HG03575 (cell line): ENCODE data around the gene ESR2.

Experiments
- ATAC-seq: cut with Tn5 transposase; IDR thresholded peaks from one replicate; pipeline ENCODE4 v1.9.1; 2021; ENCODE audit not compliant: unreplicated experiment, insufficient number of reproducible peaks, low FRiP score; ENCODE audit errors: extremely low read depth

The ESR2 gene

DNA sequence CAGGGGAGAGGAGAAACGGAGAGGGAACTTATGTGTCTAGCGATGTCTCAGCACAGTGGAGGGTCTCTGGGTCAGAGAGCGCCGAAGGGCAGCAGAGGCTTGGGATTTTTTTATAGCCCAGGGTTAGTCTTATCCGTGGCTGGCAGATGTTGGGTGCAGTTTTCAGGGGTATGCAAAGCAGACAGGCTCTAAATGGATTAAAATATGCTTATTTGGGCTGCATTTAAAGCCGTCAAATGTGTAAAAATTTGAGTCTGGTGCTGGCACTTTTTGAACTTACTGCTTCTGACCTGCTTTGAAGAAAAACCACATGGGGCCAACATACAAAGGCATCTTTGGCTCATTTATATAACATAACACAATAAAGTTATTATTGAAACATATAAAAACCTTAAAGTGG lies 178.8 kb downstream of the ESR2 start:
- ATAC-seq: no peak

DNA sequence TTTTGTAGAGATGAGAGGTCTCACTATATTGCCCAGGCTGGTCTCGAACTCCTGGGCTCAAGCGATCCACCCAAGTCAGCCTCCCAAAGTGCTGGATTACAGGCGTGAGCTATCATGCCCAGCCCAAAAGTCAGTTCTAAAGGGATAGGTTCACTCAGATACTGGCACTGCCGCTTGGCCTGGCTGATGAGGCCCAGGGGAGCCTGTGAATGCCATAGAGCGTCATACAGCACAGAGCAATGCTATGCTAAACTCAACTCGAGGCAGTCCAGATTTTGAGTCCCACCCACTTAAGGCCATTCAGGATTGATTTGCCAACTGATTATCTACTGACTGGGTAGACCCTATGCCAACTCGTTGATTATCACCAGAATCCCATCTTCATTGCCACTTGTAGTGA lies 179.4 kb downstream of the ESR2 start:
- no peak for ATAC-seq

- ATAC-seq: no peak
Measured at GRCh38 chr14:64114166-64114565, 180.0 kb downstream of the ESR2 start.

DNA sequence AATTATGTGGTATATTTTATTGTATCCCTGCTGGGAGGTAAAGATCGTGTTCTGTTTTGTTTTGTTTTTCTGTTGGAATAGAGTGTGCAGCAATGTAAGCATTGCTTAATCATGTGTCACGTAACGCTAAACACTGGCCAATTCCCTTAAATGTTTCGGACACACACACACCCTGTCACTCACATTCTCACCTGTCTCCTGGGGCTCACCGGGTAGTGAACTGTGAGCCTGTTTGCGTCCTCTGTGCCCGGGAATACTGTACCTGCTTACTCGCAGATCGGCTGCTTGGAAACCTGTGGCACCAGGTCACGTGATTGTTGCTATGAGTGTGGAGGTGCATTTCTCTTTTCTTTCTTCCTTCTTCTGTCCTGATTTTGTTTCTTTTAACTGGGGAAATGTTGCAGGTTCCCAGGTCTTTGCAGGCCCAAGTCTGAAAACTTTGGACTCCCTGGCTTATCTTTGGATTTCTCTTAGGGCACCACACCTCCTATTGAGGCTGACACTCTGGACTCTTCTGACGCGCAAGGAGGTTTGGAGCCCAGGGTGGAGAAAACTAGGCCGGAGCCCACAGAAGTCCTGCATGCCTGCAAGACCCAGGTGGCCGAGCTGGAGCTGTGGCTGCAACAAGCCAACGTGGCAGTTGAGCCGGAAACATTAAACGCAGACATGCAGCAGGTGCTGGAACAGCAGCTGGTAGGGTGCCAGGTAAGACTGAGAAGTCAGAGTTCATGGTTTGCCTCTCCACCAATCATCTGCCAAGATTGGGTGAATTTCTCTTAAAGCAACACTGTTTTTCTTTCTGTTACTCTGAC lies 181.1 kb downstream of the ESR2 start:
- no peak for ATAC-seq

DNA sequence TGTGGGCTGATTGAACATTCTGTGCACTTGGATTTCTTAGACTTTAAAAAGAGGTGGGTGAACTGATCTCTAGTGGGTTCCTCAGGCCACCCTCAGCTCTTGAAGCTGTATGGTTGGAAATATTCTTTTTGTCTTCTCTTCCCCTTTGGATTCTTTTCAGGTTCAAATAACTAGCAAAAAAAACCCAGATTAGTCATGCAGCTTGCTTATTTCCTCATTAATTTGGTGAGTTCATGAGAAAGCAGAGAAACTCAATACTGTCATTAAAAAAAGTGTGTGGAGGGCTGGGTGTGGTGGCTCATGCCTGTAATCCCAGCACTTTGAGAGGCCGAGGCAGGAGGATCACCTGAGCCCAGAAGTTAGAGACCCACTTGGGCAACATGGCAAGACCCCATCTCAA lies 183.4 kb downstream of the ESR2 start:
- ATAC-seq: no peak

DNA sequence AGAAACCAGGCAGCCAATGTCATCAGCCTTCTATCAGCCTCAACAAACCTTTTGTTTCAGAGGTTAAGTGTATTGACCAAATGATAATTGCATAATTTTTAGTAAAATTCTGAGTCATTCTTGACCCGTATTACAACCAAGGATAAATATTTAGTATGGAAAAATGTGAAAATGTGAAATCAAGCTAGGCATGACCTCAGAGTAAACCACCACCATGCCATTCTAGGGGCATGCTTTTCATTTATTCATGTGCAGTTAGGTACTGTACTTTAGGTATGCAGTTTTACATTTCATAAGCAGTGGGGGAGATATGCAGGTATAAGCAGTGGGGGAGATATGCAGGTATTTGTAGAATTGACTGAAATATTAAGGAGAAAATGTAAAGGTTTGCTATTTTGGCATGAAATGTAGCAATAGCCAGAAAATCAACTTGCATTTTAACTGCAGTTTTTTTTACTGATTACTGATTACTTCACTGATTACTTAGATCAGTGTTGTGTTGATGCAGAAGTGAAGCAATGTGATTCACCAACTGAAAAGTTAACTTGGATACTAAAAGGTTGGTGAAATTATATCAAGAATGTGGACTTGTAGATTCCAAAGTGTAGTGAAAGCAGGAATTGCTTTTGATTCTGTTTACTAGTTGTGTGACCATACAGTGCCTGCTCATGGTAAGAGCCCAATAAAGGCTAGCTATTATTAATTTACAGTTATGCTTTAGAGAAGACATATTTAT lies 184.2 kb downstream of the ESR2 start:
- no peak for ATAC-seq

GRCh38 chr14:64107438-64107837 lies 186.7 kb downstream of the ESR2 start:
- no peak for ATAC-seq

DNA sequence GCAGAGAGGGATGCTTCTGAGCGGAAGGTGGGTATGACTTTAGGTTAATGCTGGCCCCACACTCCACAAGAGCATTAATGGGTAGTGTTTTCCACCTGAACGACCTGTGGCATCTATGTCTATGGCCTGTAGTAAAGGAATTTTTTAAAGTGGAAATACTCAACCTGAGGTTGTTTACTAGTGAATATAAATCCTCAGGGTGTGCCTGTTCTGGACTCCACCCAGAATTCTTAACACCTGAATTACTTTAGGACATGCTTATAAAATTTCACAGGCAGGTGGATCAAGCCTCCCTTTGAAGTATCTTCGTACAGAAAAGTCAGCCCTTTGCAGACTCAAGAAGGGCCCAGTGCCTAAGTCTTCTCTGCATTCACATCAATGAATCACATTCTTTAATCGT lies 196.1 kb downstream of the ESR2 start:
- ATAC-seq: no peak

GRCh38 chr14:64095620-64096019 lies 198.6 kb downstream of the ESR2 start:
- no peak for ATAC-seq

DNA sequence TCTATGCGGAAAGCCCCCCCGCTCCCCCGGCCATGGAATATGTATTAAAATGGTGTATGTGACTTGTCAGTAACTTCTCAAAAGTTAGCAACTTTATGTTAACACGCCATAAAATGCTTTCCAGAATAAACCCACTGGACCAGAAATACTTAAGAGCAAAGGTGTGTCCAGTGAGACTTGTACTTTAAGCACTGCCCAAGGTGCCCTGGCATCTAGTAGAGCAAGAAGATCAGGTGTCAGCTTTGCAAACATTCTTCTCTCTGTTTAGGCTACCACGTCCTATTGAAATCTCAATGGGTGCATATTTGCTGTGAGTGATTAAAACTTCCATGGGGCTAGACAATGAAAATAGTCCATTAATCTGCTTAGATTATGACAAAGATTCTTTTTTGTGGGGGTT lies 201.2 kb downstream of the ESR2 start:
- no peak for ATAC-seq

DNA sequence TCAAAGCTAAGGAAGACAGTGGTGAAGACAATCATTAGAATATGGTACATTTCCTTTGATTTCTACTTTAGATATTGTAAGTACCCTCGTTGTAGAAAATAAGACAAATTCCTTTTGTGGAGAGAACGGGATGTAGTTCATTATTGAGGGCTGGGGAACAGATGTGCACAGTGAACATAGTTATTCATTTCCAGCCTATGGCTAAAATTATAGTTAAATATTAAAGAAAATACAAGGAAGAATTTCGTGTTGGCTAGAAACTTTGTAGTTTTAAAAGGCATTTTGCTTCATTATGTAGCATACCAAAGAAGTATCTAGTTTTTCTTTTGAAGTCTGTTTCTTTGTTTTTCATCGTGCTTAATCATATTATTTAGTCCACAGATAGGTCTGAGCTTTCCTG lies 201.8 kb downstream of the ESR2 start:
- ATAC-seq: no peak

DNA sequence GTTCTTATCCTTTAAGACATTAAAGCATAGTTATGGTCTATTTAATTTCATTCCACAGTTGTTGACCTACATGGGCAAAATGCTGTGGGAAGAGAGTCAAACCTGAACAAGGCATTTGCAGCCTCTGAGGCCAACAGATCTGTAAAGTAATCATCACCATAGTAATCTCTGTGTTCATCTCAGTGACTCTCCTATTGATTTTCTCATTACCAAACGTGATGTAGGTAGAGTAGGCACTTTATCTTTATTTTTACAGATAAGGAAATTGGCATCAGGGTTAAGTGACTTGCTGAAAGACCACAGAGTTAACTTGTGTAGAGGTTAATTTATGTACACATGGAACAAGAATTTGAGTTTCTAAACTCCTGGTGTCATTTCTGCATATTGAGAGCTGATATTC lies 203.0 kb downstream of the ESR2 start:
- no peak for ATAC-seq

GRCh38 chr14:64089920-64090319 lies 204.3 kb downstream of the ESR2 start:
- ATAC-seq: no peak

DNA sequence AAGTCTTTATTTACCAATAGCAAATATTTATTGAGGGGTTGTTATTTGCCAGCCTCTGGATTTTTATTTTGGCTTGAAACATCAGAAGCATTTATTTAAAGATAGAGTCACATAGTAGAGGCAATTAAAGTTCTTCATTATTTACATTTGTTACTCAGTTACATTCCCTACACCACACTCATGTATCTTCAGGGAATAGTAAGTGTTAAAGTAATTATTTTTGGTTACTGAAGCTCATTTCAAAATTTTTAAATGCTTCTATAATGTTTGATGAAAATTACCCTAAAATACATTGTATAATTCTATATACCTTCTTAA lies 205.6 kb downstream of the ESR2 start:
- no peak for ATAC-seq

DNA sequence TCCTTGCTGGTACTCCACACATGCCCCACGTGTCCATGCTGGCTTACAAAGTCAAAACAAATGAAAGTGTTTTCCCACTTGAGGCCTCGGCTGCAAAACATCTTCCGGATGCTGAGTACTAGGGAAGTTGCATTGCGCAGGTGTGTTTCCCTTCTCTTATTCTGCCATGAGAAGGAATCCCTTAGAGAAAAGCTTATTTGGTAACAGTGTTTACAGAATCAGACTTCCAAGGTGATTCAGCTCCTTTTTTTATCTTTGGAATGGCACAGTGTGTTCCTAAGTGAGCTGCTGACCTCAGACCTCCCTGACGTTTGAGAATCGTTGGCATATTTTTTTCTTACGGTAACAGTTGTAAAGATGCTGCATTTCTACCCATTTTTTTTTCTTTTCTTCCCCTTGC lies 211.3 kb downstream of the ESR2 start:
- no peak for ATAC-seq

DNA sequence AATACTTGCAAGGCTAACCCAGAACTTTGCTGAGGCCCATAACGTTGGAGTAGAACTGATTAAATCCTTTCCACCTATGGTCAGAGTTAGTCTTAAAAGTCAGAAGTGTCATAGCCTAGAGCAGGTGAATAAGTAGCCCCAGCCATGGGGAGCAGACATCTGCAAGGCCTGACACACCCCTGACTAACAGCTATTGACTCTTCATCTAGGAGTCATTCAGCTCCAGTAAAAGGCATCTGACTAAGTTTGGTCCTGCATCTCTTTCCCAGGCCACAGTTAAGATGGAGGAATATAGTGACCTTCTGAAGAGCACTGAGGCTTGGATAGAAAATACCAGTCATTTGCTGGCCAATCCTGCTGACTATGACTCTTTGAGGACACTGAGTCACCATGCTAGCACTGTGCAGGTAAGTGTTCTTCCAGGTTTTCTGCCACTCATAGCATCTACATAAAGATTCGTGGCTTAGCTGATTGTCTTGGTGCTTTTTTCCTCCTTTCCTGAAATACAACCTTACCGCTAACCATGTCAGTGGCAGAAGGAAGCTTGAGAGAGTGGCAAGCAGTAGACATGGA lies 212.9 kb downstream of the ESR2 start:
- no peak for ATAC-seq

GRCh38 chr14:64080452-64080851 lies 213.7 kb downstream of the ESR2 start:
- ATAC-seq: no peak

GRCh38 chr14:64075613-64076005 lies 218.6 kb downstream of the ESR2 start:
- no peak for ATAC-seq

GRCh38 chr14:64074961-64075612 lies 219.1 kb downstream of the ESR2 start:
- ATAC-seq: no peak
